HFFc6 (cell line): ENCODE results near the gene IQCE. TPM values are rescaled to one million over a fixed set of nuclear protein-coding genes. Genes with fewer than 3 reads are reported as not detected.
A peak's percentile ranks its signal among the peaks of the same experiment; 100 is the strongest.

Experiments
- DNase-seq: peaks from one replicate; pipeline ENCODE4 v3.0.0-alpha.2; 2018
- H3K27ac Mint-ChIP-seq: 2 replicates; pipeline ENCODE4 v1.8.0; 2020; ENCODE audit warnings: mild to moderate bottlenecking, mixed read lengths
- H3K27me3 Mint-ChIP-seq: 2 replicates; pipeline ENCODE4 v1.8.0; 2021; ENCODE audit warnings: mild to moderate bottlenecking, moderate library complexity, mixed read lengths; ENCODE audit not compliant: insufficient read depth
- H3K36me3 Mint-ChIP-seq: 2 replicates; pipeline ENCODE4 v1.8.0; 2021; ENCODE audit warnings: low read depth, mixed read lengths
- H3K4me1 Mint-ChIP-seq: 2 replicates; pipeline ENCODE4 v1.8.0; 2020; ENCODE audit warnings: low read depth, mixed read lengths
- H3K4me3 Mint-ChIP-seq: 2 replicates; pipeline ENCODE4 v1.8.0; 2020; ENCODE audit warnings: mild to moderate bottlenecking, moderate library complexity, mixed read lengths
- H3K9me3 Mint-ChIP-seq: 2 replicates; pipeline ENCODE4 v1.8.0; 2020; ENCODE audit warnings: mild to moderate bottlenecking, mixed read lengths
- CTCF ChIP-seq: fragments of 200-600 bp; sonication (generic); IDR thresholded peaks from 2 replicates; pipeline ENCODE4 v1.5.0; 2021; ENCODE audit warnings: antibody characterized with exemption, mild to moderate bottlenecking
- total RNA-seq, 6 experiments: library from RNA; stranded (reverse); fragmentation: NEBNext Ultra II Directional; extraction: Animal tissue kit (Norgen Biotek cat#: 25700); gene quantifications; 2 replicates in 1 of 6; 3 replicates in 5 of 6; pipeline ENCODE4 v1.2.3, GENCODE V29; 2021

IQCE gene
- total RNA-seq, 6 experiments from 2014 or later = 14.9 to 18.1 (median 17.0) TPM

- Mint-ChIP-seq H3K9me3 (no peaks in the 10 kb centered on the region), H3K36me3 (no peaks in the 10 kb centered on the region), H3K27ac (peak overlapping the region; percentile 72; the same call in 1 of the 2 replicates), H3K4me3 (no peak overlapping the region), H3K27me3 (no peaks in the 10 kb centered on the region; the same call in none of the 2 replicates), H3K4me1 (peaks cover 28% of the 10 kb centered on the region)
- no peak for TF ChIP-seq CTCF
- DNase-seq = no peak
Measured at GRCh38 chr7:2515424-2516193, 43.2 kb upstream of the IQCE start.

GRCh38 chr7:2516194-2516555, 42.6 kb upstream of the IQCE start:
- H3K9me3 Mint-ChIP-seq = no peaks in the 10 kb centered on the region
- H3K4me3 Mint-ChIP-seq = no peak overlapping the region
- no peak for DNase-seq

DNA sequence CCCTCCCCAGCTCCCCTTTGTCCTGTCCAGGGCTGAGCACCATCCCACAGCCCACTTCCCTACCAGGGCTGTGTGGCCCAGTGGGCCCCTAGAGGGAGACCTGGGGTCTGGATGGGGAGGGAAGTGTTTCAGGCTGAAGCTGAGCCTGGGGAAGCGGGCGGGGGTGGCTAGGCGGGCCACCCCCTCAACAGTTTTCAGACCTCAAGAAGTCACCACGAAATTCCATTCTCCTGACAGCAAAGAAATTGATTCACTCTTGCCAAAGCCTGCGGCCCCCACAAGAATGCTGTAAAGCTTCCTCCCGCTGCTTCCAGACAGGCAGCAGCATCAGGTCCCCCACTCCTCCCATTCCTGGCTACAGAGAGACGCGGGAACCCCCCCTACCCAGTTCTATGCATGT, 41.8 kb upstream of the IQCE start:
- Mint-ChIP-seq H3K4me1 (peaks cover 38% of the 10 kb centered on the region), H3K27me3 (no peaks in the 10 kb centered on the region; the same call in none of the 2 replicates), H3K9me3 (no peaks in the 10 kb centered on the region), H3K27ac (peak overlapping the region; percentile 72), H3K36me3 (no peaks in the 10 kb centered on the region), H3K4me3 (peak overlapping the region; percentile 43; the same call in 1 of the 2 replicates)
- DNase-seq = peak; percentile 88
- peak; percentile 45 for TF ChIP-seq CTCF

More at GRCh38 chr7:2516194-2516555, 42.6 kb upstream of the IQCE start:
- H3K36me3 Mint-ChIP-seq = no peaks in the 10 kb centered on the region
- no peaks in the 10 kb centered on the region; the same call in none of the 2 replicates for H3K27me3 Mint-ChIP-seq
- peak overlapping the region; percentile 72 for H3K27ac Mint-ChIP-seq
- no peak for TF ChIP-seq CTCF
- H3K4me1 Mint-ChIP-seq = peaks cover 31% of the 10 kb centered on the region

GRCh38 chr7:2517678-2518507, 40.9 kb upstream of the IQCE start:
- Mint-ChIP-seq H3K4me3 (peak overlapping the region; percentile 43), H3K27me3 (peaks cover under 1% of the 10 kb centered on the region), H3K27ac (peak overlapping the region; percentile 72), H3K4me1 (peaks cover 47% of the 10 kb centered on the region), H3K36me3 (no peaks in the 10 kb centered on the region), H3K9me3 (no peaks in the 10 kb centered on the region)
- no peak for TF ChIP-seq CTCF
- no peak for DNase-seq

DNA sequence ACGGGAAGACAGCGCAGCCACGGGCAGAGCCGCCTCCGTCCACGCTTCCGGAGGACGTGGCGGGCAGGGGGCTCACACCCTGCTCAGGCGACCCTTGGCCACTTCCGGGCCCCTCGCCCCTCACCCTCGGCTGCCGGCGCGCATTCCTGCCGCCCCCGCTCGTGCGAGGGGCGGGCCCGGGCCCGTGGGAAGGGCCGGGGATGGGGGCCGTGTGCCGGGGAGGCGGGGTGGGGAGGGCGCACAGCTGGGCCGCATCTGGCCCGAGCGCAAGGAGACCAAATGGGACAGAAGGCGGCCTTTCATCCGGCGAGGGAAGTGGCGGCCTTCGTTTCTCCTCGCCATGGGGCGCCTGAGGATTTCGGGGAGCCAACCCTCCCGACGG, 40.1 kb upstream of the IQCE start:
- H3K27me3 Mint-ChIP-seq = peaks cover 2% of the 10 kb centered on the region
- no peaks in the 10 kb centered on the region for H3K9me3 Mint-ChIP-seq
- TF ChIP-seq CTCF = no peak
- H3K4me1 Mint-ChIP-seq = peaks cover 52% of the 10 kb centered on the region
- peak overlapping the region; percentile 58 for H3K27ac Mint-ChIP-seq
- no peaks in the 10 kb centered on the region for H3K36me3 Mint-ChIP-seq
- peak overlapping the region; percentile 67 for H3K4me3 Mint-ChIP-seq
- no peak for DNase-seq
